SKM-1 treated with dmso at 0.1 percent for 144 hours (cell line): ENCODE measurements around the gene DAZL.
A peak's percentile ranks its signal among the peaks of the same experiment; 100 is the strongest.

Experiments used
- DNase-seq: peaks from one replicate; lab custom pipeline; 2025; ENCODE audit not compliant: unreplicated experiment; lab: John Stamatoyannopoulos, UW

Gene DAZL

GRCh38 chr3:16596352-16597032, 8.7 kb downstream of the DAZL start:
- no peak for DNase-seq

- DNase-seq, result no peak
These were observed 9.4 kb downstream of the DAZL start for GRCh38 chr3:16595778-16596177.

- DNase-seq, result no peak
These were observed 15.2 kb downstream of the DAZL start for GRCh38 chr3:16589867-16590624.

- no peak for DNase-seq
These were observed 16.1 kb downstream of the DAZL start for GRCh38 chr3:16589120-16589519.

- DNase-seq, result no peak
These were observed 17.6 kb downstream of the DAZL start for GRCh38 chr3:16587681-16588060.

GRCh38 chr3:16587047-16587680, 18.1 kb downstream of the DAZL start:
- DNase-seq, result no peak

GRCh38 chr3:16584880-16585279, 20.3 kb downstream of the DAZL start:
- no peak for DNase-seq

- DNase-seq, result no peak
These were observed 21.7 kb downstream of the DAZL start for GRCh38 chr3:16583551-16583950.

GRCh38 chr3:16570113-16570512, 35.1 kb downstream of the DAZL start:
- DNase-seq, result no peak

GRCh38 chr3:16568532-16568931, 36.7 kb downstream of the DAZL start:
- DNase-seq, result no peak

- no peak for DNase-seq
These were observed 37.1 kb downstream of the DAZL start for GRCh38 chr3:16568115-16568514.

GRCh38 chr3:16559653-16560365, 45.4 kb downstream of the DAZL start:
- no peak for DNase-seq

- DNase-seq, result no peak
These were observed 51.1 kb downstream of the DAZL start for GRCh38 chr3:16554126-16554525.

GRCh38 chr3:16552757-16553156, 52.5 kb downstream of the DAZL start:
- DNase-seq, result no peak

GRCh38 chr3:16551342-16551976, 53.8 kb downstream of the DAZL start:
- no peak for DNase-seq

GRCh38 chr3:16550676-16551341, 54.4 kb downstream of the DAZL start:
- DNase-seq, result peak; percentile 84

GRCh38 chr3:16550305-16550675, 54.9 kb downstream of the DAZL start:
- no peak for DNase-seq

- DNase-seq, result no peak
These were observed 56.5 kb downstream of the DAZL start for GRCh38 chr3:16548721-16549120.

- DNase-seq, result no peak
These were observed 57.5 kb downstream of the DAZL start for GRCh38 chr3:16547561-16548357.
